ENCODE measurements around the gene ZMYND11. TPM values are rescaled to one million over a fixed set of nuclear protein-coding genes. Genes with fewer than 3 reads are reported as not detected.
"Not testable (repeated sequence)": the region's sequence is repeated elsewhere in the genome, so short reads cannot be mapped to it uniquely, and the experiment has no call there.

The ZMYND11 gene
- total RNA-seq, 1 experiment from 2014 or later, result 40.3 TPM

DNA sequence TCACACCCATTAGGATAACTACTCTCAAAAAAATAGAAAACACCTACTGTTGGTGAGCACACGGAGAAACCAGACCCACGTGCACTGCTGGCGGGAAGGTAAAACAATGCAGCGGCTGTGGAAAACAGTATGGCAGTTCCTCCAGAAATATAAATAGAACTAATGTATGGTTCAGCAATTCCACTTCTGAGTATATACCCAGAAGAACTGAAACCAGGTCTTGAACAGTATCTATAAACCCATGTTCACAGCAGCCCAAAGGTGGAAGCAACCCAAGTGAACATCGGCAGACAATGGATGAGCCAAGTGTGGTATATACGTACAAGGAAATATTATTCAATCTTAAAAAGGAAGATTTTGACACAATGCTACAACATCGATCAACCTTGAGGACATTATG lies 164.7 kb downstream of the ZMYND11 start:
- Mint-ChIP-seq H3K27ac (ENCODE audit: unreplicated experiment) (no peak overlapping the region), H3K9me3 (ENCODE audit: low read depth, unreplicated experiment) (no peaks in the 10 kb centered on the region), H3K4me3 (ENCODE audit: low read depth, unreplicated experiment) (no peak overlapping the region), H3K36me3 (ENCODE audit: insufficient read depth, unreplicated experiment) (no peaks in the 10 kb centered on the region), H3K27me3 (ENCODE audit: unreplicated experiment) (no peaks in the 10 kb centered on the region), H3K4me1 (ENCODE audit: low read depth, unreplicated experiment) (no peaks in the 10 kb centered on the region)
- DNase-seq, result no peak
- CTCF ChIA-PET, result no interaction called here
- intact Hi-C loops (cut with micrococcal nuclease; ENCODE audit: unreplicated experiment), result no loop called here
- TF ChIP-seq, protein P1, sequence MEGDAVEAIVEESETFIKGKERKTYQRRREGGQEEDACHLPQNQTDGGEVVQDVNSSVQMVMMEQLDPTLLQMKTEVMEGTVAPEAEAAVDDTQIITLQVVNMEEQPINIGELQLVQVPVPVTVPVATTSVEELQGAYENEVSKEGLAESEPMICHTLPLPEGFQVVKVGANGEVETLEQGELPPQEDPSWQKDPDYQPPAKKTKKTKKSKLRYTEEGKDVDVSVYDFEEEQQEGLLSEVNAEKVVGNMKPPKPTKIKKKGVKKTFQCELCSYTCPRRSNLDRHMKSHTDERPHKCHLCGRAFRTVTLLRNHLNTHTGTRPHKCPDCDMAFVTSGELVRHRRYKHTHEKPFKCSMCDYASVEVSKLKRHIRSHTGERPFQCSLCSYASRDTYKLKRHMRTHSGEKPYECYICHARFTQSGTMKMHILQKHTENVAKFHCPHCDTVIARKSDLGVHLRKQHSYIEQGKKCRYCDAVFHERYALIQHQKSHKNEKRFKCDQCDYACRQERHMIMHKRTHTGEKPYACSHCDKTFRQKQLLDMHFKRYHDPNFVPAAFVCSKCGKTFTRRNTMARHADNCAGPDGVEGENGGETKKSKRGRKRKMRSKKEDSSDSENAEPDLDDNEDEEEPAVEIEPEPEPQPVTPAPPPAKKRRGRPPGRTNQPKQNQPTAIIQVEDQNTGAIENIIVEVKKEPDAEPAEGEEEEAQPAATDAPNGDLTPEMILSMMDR (IDR thresholded peaks at IDR 0.05; ENCODE audit: unreplicated experiment), result no peak
- BruUV-seq (replicated peaks), result no TSS peak

DNA sequence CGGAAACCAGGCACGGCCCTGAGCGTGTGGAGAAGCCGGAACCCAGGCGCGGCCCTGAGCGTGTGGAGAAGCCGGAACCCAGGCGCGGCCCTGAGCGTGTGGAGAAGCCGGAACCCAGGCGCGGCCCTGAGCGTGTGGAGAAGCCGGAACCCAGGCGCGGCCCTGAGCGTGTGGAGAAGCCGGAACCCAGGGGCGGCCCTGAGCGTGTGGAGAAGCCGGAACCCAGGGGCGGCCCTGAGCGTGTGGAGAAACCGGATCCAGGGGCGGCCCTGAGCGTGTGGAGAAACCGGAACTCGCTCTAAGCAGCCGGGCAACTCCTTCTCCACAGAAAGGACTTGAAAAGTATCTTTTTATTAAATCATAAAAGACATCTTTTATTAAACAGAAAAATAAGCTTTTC lies 165.3 kb downstream of the ZMYND11 start:
- H3K4me1 Mint-ChIP-seq (ENCODE audit: low read depth, unreplicated experiment); H3K4me3 Mint-ChIP-seq (ENCODE audit: low read depth, unreplicated experiment); H3K27ac Mint-ChIP-seq (ENCODE audit: unreplicated experiment); H3K9me3 Mint-ChIP-seq (ENCODE audit: low read depth, unreplicated experiment); DNase-seq; intact Hi-C loops (cut with micrococcal nuclease; ENCODE audit: unreplicated experiment); CTCF ChIA-PET; H3K36me3 Mint-ChIP-seq (ENCODE audit: insufficient read depth, unreplicated experiment); H3K27me3 Mint-ChIP-seq (ENCODE audit: unreplicated experiment); BruUV-seq (replicated peaks): not testable (repeated sequence)

DNA sequence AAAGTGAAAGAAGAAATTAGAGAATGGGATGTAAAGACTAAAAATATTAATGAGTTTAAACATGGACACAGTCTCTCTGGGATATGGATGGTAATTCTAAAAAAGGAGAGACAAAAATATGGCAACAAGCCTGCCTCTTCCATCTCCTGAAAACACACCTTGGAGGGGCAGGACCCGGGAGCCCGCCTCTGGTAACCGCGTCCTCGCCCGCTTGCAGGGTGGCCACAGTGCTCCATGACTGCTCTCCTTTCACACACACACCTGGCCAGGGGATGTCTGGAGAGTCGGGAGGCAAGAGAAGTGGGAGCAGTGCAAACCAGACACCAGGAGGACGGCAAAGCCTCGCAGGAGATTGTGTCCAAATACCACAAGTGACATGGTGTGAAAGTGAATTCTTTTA lies 166.3 kb downstream of the ZMYND11 start:
- no peak overlapping the region for H3K27ac Mint-ChIP-seq (ENCODE audit: unreplicated experiment)
- TF ChIP-seq, protein P1 (IDR thresholded peaks at IDR 0.05; ENCODE audit: unreplicated experiment), result no peak
- H3K4me3 Mint-ChIP-seq (ENCODE audit: low read depth, unreplicated experiment), result no peak overlapping the region
- H3K36me3 Mint-ChIP-seq (ENCODE audit: insufficient read depth, unreplicated experiment), result no peaks in the 10 kb centered on the region
- intact Hi-C loops (cut with micrococcal nuclease; ENCODE audit: unreplicated experiment), result no loop called here
- H3K4me1 Mint-ChIP-seq (ENCODE audit: low read depth, unreplicated experiment), result no peaks in the 10 kb centered on the region
- DNase-seq, result no peak
- CTCF ChIA-PET, result no interaction called here
- no peaks in the 10 kb centered on the region for H3K9me3 Mint-ChIP-seq (ENCODE audit: low read depth, unreplicated experiment)
- no peaks in the 10 kb centered on the region for H3K27me3 Mint-ChIP-seq (ENCODE audit: unreplicated experiment)
- BruUV-seq (replicated peaks), result no TSS peak

Other genes with a start within 250 kb of the ZMYND11 start
- gene TUBB8, start 86.2 kb upstream of the ZMYND11 start, total RNA-seq (2022), result 0.34 TPM in 1 of 2 replicates, not detected in the other

All from Calu3 (cell line).